Gastroesophageal sphincter (tissue), 3 donors: Measurements from ENCODE around the gene ITGA6.

Experiments used
- CTCF ChIP-seq, 4 experiments: fragments of 200-600 bp in 2 of 4; fragments of 450-650 bp in 2 of 4; sonication (generic) in 1 of 4; IDR thresholded peaks; one replicate each; pipeline ENCODE4 v1.5.1; 2017 to 2019; ENCODE audit warnings: antibody characterized with exemption in 4 of 4, mild to moderate bottlenecking in 2 of 4, moderate library complexity in 2 of 4
- POLR2AphosphoS5 ChIP-seq: sonication (generic); formaldehyde crosslinking; IDR thresholded peaks from one replicate; pipeline ENCODE4 v1.6.1; 2017; ENCODE audit warnings: antibody characterized with exemption

- TF ChIP-seq POLR2AphosphoS5 (no peak), CTCF (IDR thresholded peaks at IDR 0.05) (no peak)
Measured at GRCh38 chr2:172496160-172496608, 68.8 kb downstream of the ITGA6 start.
